HG03342 (cell line): Measurements from ENCODE around the gene DUOXA2.
"Not testable (repeated sequence)": the region's sequence is repeated elsewhere in the genome, so short reads cannot be mapped to it uniquely, and the experiment has no call there.

ENCODE experiments used
- ATAC-seq: cut with Tn5 transposase; IDR thresholded peaks from one replicate; pipeline ENCODE4 v1.9.1; 2021; ENCODE audit warnings: mild to moderate bottlenecking, moderate library complexity; ENCODE audit not compliant: unreplicated experiment

Gene DUOXA2

DNA sequence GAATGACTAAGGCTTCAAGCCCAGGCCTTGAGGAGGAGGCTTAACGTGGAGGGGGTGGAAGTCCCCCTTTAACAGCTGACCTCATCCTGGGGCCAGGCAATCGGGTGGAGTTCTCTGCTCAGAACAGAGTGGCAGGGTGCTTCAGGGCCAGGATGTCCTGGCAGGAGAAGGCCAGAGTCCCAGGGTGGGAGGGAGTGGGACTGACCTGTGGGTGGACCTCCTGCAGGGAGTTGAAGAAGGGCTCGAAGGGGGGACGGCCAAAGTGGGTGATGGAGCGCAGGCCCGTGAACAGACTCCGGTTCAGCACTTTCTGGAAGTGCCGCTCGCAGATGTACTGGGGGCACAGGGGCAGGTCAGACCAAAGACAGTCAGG is 19.8 kb upstream of the DUOXA2 start:
- ATAC-seq = no peak

GRCh38 chr15:45095661-45096060 is 18.5 kb upstream of the DUOXA2 start:
- no peak for ATAC-seq

DNA sequence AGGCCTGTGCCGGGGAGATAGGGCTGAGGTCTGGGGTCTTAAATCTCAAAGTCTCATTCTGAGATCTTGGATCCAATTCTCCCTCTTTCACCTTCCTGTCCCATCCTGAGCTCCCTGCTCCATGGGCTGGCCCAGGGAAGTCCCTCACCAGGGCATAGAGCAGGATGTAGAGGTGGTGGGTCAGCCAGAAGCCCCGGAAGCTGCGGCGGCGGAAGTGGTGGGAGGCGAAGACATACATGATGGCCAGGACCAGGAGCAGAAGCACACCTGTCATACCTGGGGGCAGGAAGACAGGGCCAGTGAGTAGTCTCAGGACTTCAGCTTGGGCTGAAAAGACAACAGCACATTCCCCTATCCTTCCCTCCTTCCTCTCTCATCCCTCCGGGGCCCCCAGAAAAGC is 16.7 kb upstream of the DUOXA2 start:
- ATAC-seq = no peak

DNA sequence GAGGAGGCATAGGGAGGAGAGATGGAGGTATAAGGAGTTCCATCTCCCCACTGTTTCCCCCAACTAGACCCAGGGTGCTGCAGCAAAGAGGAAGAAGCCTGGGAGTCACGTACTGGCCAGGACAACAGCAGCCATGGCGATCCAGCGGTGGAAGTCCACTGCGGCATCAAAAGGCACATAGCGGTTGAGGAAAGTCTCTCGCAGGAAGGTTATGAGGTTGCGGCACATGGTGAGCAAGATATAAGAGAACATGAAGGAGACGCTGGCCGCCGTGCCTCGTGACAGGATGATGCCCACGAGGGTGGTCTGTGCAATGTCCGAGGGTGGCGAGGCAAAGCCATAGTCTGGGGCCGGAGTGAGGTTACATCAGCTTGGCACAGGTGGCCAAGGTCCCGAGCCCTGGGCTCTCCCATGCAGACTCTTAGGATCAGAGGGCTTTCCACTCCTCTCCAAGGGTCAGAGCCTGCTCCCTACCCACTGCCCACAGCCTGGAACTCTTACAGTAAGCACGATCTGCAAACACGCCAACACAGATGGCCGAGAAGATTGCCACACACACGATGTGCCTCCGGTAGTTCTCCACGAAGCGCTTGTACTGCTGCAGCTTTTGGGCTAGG is 14.5 kb upstream of the DUOXA2 start:
- ATAC-seq = no peak

- ATAC-seq = no peak
Observed at GRCh38 chr15:45100884-45101625, 13.1 kb upstream of the DUOXA2 start.

- no peak for ATAC-seq
Observed at GRCh38 chr15:45101749-45102148, 12.4 kb upstream of the DUOXA2 start.

- ATAC-seq = no peak
Observed at GRCh38 chr15:45102226-45102625, 11.9 kb upstream of the DUOXA2 start.

DNA sequence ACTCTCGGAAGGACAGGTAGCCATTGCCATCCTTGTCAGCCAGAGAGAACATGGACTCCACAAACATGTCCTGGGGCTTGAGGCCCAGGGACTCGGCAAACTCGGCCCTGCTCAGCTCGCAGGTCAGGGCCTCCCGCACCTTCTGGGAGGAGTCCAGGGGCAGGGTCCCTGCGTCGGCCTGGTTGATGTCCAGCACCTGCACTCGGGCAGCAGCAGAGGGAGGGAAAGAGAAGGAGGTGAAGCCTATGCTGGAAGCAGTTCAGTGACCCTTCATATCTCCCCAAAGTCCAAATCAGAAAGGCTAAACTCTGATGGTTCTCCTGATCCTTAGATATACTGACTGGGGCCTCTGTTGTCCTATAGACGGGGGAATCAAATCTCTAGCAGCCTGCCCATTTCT is 10.0 kb upstream of the DUOXA2 start:
- not testable (repeated sequence) for ATAC-seq

DNA sequence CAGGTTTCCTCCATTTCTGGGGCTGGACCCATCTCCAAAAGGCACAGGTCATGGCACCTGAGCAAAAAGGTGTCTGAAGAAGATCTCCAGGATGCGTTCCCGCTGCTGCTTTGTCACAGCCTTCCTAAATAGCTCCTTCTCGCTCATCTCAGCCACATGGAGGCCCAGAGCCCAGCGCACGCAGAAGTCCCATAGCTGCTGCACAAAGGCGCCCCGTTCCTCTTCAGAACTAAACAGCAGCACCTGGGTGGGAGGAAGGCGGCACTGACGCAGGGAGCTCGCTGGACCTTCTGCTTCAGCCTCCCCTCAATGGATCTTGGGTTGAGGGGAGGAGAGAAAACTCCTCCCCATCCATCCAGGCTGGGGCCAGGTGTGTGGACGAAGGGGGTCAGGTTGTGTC is 8.5 kb upstream of the DUOXA2 start:
- no peak for ATAC-seq

DNA sequence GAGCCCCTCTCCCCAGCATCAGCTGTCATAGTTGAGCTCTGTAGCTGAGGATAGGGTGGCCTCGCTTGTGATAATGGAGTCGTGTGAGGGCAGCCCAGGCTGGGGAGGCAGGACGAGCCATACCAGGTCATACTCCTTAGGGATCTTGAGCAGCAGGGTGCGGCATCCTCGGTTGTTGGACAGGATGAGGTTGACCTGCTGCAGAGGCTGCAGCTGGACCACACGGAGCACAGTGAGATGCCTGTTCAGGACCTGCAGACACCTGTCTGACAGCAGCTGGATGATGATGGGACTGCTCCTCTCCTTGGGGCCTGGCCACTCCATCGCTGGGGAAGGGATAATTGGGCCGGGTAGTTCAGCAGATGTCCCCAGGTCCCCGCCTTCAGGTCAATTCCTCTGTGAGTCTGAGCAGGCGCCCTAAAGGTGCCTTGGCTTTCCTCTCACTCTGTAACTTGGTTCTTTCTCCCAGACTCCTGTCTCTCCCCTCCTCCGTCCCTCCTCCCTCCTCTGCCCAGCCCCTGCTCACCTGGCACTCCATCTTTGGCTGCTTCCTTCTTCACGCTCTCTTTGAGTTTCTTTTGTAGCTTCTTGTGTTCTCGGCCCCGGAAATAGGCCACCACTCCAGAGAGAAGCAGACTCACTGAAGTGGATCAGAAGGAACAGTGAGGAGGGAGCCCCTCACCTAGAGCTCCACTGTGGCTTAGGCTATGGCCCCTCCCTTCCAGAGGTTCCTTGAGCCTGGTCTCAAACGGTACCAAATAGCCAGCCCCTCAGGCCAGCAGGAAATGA is 7.9 kb upstream of the DUOXA2 start:
- ATAC-seq = no peak

DNA sequence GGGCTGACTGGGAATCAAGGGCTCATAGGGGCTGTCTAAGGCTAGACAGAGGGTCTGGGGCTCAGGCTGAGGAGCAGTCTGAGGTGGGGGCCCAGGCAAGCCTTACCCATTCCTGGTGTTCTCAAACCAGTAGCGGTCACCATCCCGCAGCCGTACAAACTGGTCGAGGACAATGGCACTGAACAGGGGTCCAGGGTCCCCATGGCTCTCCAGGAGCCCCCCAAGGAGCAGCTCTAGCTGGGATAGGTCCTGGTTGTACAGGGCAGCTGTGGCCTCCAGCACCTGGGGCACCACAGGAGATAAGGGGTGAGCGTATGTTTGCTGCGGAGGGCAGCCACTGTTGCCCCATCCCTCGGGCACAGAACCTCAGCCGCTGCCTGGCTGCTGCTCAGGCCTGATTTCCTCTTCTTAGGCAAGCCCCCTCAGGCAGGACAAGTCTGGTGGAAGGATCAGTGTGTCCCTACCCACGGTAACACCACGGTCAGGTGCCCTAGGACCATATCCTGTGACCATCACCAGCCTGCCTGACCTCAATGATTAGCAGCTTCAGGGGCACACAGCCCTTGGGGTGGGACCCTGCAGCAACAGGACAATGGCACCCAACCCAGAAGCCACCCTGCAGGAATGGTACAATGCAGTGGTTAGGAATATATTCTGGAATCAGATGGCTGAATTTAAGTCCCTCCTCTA is 6.0 kb upstream of the DUOXA2 start:
- ATAC-seq = no peak

DNA sequence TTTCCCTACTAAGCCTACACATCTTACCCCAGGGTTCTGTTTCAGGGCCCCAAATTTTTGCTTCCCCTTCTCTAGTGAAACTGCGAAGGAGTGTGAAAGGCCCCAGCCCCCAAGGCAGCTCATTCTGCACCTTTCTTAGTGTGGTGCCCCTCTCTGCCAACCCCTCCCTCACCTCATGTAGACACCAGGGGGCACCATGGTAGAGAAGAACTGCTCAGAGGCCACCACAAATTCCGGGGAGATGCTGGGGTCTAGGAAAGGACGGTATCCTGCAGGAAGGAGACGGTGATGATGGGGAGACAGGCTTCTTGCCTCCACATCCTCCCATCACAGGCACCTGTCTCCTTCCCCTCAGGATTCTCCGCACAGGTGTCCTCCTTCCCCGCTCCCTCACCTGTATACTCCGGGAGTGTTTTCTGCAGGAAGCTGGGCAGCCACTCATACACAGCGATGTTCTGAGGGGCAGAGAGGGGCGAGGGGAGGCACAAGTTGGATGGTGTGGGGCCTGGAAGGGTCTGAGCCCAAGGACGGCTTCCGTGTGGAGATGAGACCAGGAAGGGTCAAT is 3.8 kb upstream of the DUOXA2 start:
- ATAC-seq = no peak

- no peak for ATAC-seq
Observed at GRCh38 chr15:45111390-45112142, 2.6 kb upstream of the DUOXA2 start.

DNA sequence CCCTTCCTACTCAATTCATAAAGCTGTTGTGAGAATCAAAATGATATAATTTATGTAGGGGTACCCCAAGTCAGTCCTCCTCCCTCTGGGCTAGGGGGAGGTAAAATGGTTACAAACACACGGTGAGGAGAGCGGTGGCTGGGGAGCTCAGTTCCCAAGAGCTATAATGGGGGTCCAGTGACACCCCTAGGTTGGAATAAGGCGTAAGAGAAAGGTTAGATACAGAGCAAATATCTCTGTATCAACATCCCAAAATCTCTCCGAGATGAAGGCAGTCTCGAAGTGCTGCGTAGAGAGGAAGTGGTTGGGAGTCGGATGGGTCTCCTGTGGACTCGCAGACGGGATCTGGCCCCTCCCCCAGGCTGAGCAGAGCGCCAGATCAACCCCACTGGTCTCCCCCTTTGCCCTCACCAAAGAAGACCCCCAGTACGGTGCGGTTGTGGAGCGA is 2.0 kb upstream of the DUOXA2 start:
- no peak for ATAC-seq

- no peak for ATAC-seq
Observed at GRCh38 chr15:45112591-45113379, 1.3 kb upstream of the DUOXA2 start.

GRCh38 chr15:45113380-45113990 is 641 bp upstream of the DUOXA2 start:
- ATAC-seq = no peak

DNA sequence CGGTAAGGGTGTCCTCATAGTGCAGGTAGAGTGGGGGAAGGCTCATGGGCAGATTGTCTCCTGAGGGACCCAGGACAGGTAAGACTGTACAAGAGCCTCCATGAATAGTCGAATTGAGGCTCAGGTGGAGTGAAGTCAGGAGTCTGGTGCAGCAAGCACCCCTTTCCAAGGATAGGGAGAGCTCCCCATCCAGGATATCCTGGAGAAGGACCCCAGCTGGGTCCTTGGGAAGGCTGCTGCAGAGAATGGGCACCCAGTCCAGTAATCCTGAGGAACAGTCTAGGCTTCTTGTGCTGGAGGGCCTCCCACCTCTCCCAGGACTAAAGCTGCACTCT is 592 bp downstream of the DUOXA2 start:
- ATAC-seq = no peak

GRCh38 chr15:45115312-45115820 is 1.2 kb downstream of the DUOXA2 start:
- ATAC-seq = no peak

GRCh38 chr15:45116006-45116481 is 1.9 kb downstream of the DUOXA2 start:
- ATAC-seq = no peak
